Activated CD8-positive, alpha-beta memory T cell treated with anti-CD3 and anti-CD28 coated beads for 48 hours (primary cell): ENCODE data around the gene ABHD6.
A peak's percentile ranks its signal among the peaks of the same experiment; 100 is the strongest.
"Not testable (repeated sequence)": the region's sequence is repeated elsewhere in the genome, so short reads cannot be mapped to it uniquely, and the experiment has no call there.

Experiments
- DNase-seq, 3 experiments: peaks; one replicate each; pipeline ENCODE4 v3.0.0-alpha.2; 2020; ENCODE audit warnings: low read depth in 2 of 3, low spot score in 2 of 3

ABHD6 gene

DNA sequence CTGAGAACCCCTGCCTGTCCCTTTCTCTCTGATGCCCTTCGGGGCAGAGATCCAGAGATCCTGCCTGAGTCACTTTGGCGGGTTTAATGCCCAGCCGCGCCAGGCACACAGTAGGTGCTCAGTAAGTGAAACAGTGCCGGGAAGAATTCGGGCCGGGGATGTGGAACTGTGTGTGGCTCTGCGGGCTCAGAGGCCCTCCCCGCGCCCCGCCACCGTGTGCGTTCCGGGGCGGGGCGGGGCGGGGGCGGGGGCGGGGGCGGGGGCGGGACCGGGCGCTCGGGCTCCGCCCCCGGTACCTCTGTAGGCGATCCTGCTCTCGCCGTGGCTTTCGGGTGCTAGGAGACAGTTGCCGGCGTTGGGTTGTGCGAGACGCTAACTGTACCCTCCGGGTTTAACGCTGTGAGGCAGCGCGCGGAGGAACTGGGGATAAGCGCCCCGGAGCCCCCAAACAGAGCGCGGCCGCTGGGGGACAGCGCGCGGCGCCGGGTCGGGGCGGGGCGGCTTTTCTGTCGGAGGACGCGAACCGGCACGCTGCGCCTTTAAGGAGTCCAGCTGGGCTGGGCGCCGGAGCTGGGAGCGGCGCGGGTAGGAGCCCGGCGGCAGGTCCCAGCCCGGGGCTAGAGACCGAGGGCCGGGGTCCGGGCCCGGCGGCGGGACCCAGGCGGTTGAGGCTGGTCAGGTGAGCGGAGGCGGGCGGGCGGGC is at the start of gene ABHD6:
ABHD6 (plus strand) TSS at position 555 of the 703 bp plus-strand sequence. CDS start 18,795 bp downstream, outside the sequence.
- peak; percentile 66 to 80 (median 69) for DNase-seq

GRCh38 chr3:58188173-58188564 is 49.4 kb upstream of the ABHD6 start:
- DNase-seq = no peak

- no peak for DNase-seq
Measured at GRCh38 chr3:58188921-58189451, 48.6 kb upstream of the ABHD6 start.

DNA sequence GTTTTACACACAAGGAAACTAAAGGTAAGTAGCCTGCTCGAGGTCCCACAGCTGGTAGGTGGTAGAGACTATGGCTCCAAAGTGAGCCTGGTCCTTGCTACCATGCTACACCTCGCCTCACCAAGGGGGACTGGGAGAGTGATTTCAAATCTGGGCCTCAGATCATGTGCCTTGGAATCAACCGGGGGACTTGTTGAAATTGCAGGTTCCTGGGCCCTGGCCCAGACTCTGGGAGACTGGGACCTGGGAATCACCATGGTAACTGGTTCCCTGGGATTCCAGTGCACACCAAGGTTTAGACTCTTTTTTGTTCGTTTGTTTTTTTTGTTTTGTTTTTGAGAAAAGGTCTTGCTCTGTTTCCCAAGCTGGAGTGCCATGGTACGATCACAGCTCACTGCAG is 47.9 kb upstream of the ABHD6 start:
- DNase-seq = no peak

DNA sequence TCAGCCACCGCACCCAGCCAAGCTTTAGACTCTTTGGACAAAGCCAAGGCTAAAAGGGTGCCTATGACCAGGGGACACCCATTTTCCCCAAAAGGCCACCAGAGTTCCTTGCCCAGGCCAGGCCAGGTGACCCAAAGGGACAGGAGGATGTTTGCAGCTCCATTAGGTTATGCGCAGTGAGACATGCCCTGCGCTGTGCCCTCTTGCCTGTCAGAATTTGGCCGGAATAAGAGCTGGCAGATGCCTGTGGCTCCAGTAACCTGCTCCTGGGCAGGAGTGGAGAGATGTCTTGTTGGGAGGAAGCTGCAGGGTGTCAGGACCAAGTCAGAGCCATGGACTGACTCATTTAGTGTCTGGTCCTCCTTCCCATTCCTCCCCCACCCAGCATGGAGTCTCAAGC is 47.3 kb upstream of the ABHD6 start:
- DNase-seq = no peak

DNA sequence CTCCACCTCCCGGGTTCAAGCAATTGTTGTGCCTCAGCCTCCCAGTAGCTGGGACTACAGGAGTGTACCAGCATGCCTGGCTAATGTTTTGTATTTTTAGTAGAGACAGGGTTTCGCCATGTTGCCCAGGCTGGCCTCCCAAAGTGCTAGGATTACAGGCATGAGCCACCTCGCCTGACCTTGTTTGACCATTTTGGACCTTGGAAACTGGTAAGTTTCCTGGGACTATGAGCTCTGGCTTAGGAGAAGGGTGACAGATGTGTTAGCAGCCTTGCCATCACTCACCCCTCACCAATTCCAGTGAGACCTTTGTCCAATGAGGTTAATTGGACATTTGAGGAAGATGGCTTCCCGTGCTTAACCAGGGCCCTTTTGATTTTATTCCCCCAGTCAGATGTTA is 46.7 kb upstream of the ABHD6 start:
- no peak for DNase-seq

GRCh38 chr3:58191361-58191991 is 46.1 kb upstream of the ABHD6 start:
- no peak for DNase-seq

GRCh38 chr3:58192069-58192468 is 45.5 kb upstream of the ABHD6 start:
- DNase-seq = no peak

GRCh38 chr3:58193682-58194407 is 43.7 kb upstream of the ABHD6 start:
- no peak for DNase-seq

DNA sequence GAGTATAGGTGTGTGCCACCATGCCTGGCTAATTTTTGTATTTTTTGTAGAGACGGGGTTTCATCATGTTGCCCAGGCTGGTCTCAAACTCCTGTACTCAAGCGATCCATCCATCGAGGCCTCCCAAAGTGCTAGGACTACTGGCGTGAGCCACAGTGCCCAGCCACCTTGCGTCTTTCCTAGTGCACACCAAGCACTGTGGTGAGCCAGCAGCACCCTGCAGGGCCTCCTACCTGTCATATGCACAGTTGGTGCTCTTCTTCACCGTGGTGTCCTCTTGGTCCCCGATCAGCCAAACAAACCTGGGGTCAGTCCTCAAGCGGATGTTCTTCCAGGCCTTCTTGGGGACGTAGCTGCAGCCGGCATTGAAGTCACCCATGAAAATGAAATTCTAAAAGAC is 40.0 kb upstream of the ABHD6 start:
- DNase-seq = no peak

DNA sequence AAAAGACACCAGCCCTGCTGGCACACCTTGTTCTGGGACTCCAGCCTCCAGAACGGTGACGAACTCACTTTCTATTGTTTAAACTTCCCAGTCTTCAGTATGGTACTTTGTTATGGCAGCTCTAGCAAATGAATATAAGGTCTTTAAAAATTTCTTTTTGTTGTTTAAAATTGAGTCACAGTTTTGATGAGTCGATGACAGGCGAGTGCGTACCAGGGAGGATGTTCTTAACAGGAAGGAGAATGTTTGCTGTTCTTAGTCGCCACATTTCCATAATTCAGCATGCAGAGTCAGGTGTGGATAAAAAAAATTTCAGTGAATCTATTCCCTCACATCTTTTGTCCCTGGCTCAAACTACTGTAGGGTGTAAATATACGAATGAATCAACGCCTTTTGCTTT is 39.2 kb upstream of the ABHD6 start:
- DNase-seq = no peak

GRCh38 chr3:58198804-58199203 is 38.8 kb upstream of the ABHD6 start:
- DNase-seq = no peak

GRCh38 chr3:58200121-58200709 is 37.4 kb upstream of the ABHD6 start:
- no peak for DNase-seq

DNA sequence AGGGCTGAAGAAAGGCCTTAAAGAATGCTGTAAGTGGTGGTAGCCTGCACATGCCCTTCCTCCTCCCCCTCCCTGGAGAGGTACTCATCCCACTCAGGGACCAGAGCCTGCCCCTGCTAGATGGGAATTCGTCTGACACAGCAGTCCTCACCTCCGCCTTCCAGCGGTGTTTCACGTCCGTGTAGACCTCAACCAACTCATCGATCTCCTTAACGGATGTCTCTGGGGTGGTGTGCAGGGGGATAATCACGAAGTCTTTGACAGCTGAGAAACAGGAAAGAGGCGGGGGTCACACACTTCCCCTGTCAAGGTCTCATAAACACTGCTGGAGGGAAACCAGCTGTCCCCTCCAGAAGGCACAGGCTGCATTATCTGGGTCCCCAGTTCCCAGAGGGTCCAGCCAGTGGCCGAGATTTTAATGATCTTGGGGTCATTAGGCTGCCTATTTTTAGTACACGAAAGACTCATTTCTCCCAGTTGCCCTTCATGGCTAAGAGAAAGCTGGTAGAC is 36.7 kb upstream of the ABHD6 start:
- no peak for DNase-seq

DNA sequence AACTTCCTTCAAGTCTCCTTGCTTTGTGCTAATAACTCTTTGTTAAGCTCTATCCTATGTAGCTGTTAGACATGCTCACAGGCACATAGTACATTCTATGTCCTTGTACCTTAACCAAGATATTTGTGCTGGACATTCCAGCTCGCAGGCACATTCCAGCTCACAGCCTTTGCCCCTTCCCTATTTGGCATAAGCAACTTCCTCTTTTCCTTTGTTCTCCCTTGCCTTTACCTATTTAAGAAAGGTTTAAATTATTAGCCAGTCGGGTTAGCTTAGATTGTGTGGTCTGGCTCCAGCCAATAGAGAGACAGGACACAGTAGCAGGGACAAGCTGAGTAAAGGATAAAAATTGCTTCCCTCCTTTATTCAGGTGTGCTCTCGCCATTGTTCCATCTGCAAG is 36.1 kb upstream of the ABHD6 start:
- DNase-seq = not testable (repeated sequence)

GRCh38 chr3:58202917-58203360 is 34.7 kb upstream of the ABHD6 start:
- no peak for DNase-seq

GRCh38 chr3:58203541-58203940 is 34.1 kb upstream of the ABHD6 start:
- no peak for DNase-seq

GRCh38 chr3:58204720-58205119 is 32.9 kb upstream of the ABHD6 start:
- DNase-seq = no peak

GRCh38 chr3:58205981-58206380 is 31.6 kb upstream of the ABHD6 start:
- no peak for DNase-seq

DNA sequence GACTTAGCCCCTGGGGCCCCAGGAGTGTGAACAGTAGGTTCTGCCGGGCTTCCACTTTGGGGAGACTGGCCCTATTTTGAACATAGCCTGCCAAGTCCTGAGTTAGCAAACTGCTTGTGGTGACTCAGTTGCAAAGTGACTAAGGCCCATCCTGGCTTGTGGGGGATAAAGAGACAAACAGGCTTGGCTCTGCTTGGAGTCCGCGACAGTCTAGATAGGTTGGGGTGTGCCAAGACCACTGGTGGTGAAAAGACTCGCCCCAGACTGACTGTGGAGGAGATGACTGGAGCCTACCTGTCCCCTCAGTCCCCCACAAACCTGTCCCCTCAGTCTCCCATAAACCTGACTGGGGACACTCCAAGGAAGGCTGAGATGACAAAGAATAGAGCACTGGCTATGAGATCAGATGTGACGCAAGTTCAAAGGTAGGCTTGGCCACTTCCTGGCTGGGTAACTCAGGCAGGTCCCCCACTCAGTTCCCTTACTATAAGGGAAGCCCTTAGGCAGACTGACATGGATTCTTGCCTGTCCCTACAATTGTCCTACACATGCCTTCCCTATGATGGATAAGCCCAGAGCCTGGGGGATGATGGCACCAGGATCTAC is 31.1 kb upstream of the ABHD6 start:
- no peak for DNase-seq

DNA sequence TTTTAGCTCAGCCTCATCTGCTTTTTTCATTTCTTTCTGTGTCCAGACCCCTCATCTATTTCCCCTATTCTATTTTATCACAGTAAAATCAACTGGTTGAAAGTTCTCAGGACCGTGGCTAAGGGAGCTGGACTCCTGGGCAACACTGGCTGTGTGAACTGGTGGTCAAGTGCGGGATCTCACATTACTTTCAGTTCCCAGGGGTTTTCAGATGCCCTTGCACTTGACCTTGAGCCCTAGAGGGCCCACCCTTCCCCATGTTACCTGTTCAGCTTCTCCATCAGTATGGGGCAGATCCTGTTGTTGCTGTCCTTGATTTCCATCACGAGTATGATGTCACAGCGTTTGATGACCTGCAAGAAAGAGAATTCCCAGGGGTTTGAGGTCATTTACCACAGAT is 29.6 kb upstream of the ABHD6 start:
- DNase-seq = no peak
